Measurements from ENCODE around the gene RABL6. TPM values are rescaled to one million over a fixed set of nuclear protein-coding genes. Genes with fewer than 3 reads are reported as not detected.

RABL6 gene
- total and polyA plus RNA-seq, 2 of the 4 experiments (the other 2 are of a cell fraction): 37.1 to 47.5 TPM

- no peak for TF ChIP-seq NFE2L2 (IDR thresholded peaks at IDR 0.05; ENCODE audit: low read depth, low read length)
- no peak for TF ChIP-seq SMC3 (IDR thresholded peaks at IDR 0.05; ENCODE audit: low read depth, low read length)
- TF ChIP-seq POLR2A (IDR thresholded peaks at IDR 0.05; ENCODE audit: low read depth, low read length): no peak
- TF ChIP-seq FOS (IDR thresholded peaks at IDR 0.05; ENCODE audit: low read depth, low read length): no peak
- no peak for TF ChIP-seq CHD1 (IDR thresholded peaks at IDR 0.05; ENCODE audit: low read depth, low read length)
- TF ChIP-seq RAD21 (IDR thresholded peaks at IDR 0.05; ENCODE audit: low read length): no peak
- TF ChIP-seq BHLHE40 (IDR thresholded peaks at IDR 0.05; ENCODE audit: low read depth, low read length): no peak
- TF ChIP-seq MAZ (IDR thresholded peaks at IDR 0.05; ENCODE audit: borderline replicate concordance, low read depth, low read length): no peak
These were observed 16.9 kb downstream of the RABL6 start (continued) for GRCh38 chr9:136824496-136825225.

All from IMR-90 (cell line).